Stimulated activated CD4-positive, alpha-beta T cell treated with anti-CD3 and anti-CD28 coated beads, Interleukin-4, amount 100 ng/mL, for 24 hours (primary cell): ENCODE results near the gene LIX1L.
A peak's percentile ranks its signal among the peaks of the same experiment; 100 is the strongest.

ENCODE experiments used
- DNase-seq: peaks from one replicate; pipeline ENCODE4 v3.0.0-alpha.2; 2020

The LIX1L gene

GRCh38 chr1:145962157-145963102 lies 4.6 kb upstream of the LIX1L start:
- DNase-seq = peak; percentile 63

- DNase-seq = no peak
These were observed 3.8 kb upstream of the LIX1L start for GRCh38 chr1:145961425-145962156.

GRCh38 chr1:145961109-145961424 lies 3.2 kb upstream of the LIX1L start:
- no peak for DNase-seq

- DNase-seq = peak; percentile 51
These were observed 2.8 kb upstream of the LIX1L start for GRCh38 chr1:145960468-145961108.

- DNase-seq = no peak
These were observed 2.2 kb upstream of the LIX1L start for GRCh38 chr1:145959957-145960467.

GRCh38 chr1:145959333-145959732 lies 1.5 kb upstream of the LIX1L start:
- DNase-seq = no peak

GRCh38 chr1:145958734-145959133 lies 917 bp upstream of the LIX1L start:
- DNase-seq = no peak

GRCh38 chr1:145956781-145957442 lies 905 bp downstream of the LIX1L start:
- DNase-seq = no peak

GRCh38 chr1:145956361-145956760 lies 1.5 kb downstream of the LIX1L start:
- DNase-seq = no peak

GRCh38 chr1:145955436-145955835 lies 2.4 kb downstream of the LIX1L start:
- DNase-seq = no peak

GRCh38 chr1:145953861-145954260 lies 4.0 kb downstream of the LIX1L start:
- no peak for DNase-seq

GRCh38 chr1:145952903-145953302 lies 4.9 kb downstream of the LIX1L start:
- DNase-seq = no peak

GRCh38 chr1:145951526-145951925 lies 6.3 kb downstream of the LIX1L start:
- DNase-seq = no peak

GRCh38 chr1:145949219-145949618 lies 8.6 kb downstream of the LIX1L start:
- DNase-seq = no peak

- DNase-seq = no peak
These were observed 10.3 kb downstream of the LIX1L start for GRCh38 chr1:145947551-145947950.

GRCh38 chr1:145946477-145946986 lies 11.3 kb downstream of the LIX1L start:
- no peak for DNase-seq

- no peak for DNase-seq
These were observed 13.3 kb downstream of the LIX1L start for GRCh38 chr1:145944532-145944931.

GRCh38 chr1:145942871-145943270 lies 14.9 kb downstream of the LIX1L start:
- DNase-seq = no peak

GRCh38 chr1:145942405-145942804 lies 15.4 kb downstream of the LIX1L start:
- DNase-seq = no peak

- no peak for DNase-seq
These were observed 20.4 kb downstream of the LIX1L start for GRCh38 chr1:145937436-145937835.

GRCh38 chr1:145936247-145936646 lies 21.6 kb downstream of the LIX1L start:
- no peak for DNase-seq

- no peak for DNase-seq
These were observed 22.1 kb downstream of the LIX1L start for GRCh38 chr1:145935708-145936107.
